ENCODE results near the gene KCNMA1. TPM values are rescaled to one million over a fixed set of nuclear protein-coding genes. Genes with fewer than 3 reads are reported as not detected.
"Not testable (repeated sequence)": the region's sequence is repeated elsewhere in the genome, so short reads cannot be mapped to it uniquely, and the experiment has no call there.

Gene KCNMA1
- total and polyA plus RNA-seq, 2 donors (not counting 1 experiment from before 2014, with no cell fraction given): 0.82 to 3.1 TPM

GRCh38 chr10:77520290-77520689 lies 117.3 kb downstream of the KCNMA1 start:
- Histone ChIP-seq H3K27me3 (replicated peaks in 1 of 4; ENCODE audit: control extremely low read depth in 1 of 4, control insufficient read depth in 3 of 4, insufficient read depth in 4 of 4, low read length in 3 of 4) (no peaks in the 10 kb centered on the region), H3K79me2 (ENCODE audit: control insufficient read depth, insufficient read depth, low read length) (no peaks in the 10 kb centered on the region), H3K4me2 (replicated peaks; ENCODE audit: low read depth, low read length, poor library complexity, severe bottlenecking) (no peak overlapping the region), H3K9me3 (ENCODE audit: control extremely low read depth in 1 of 3, control insufficient read depth in 2 of 3, insufficient read depth in 1 of 3, low read length in 2 of 3) (peaks cover 0 to 6% (median 0%) of the 10 kb centered on the region in 3 donors), H3K4me1 (ENCODE audit: control insufficient read depth in 2 of 2, insufficient read depth in 2 of 2, low read length in 2 of 2) (no peaks in the 10 kb centered on the region), H3K4me3 (ENCODE audit: control extremely low read depth in 1 of 5, extremely low read depth in 1 of 5, insufficient read depth in 1 of 5, low read depth in 2 of 5, low read length in 4 of 5) (no peak overlapping the region), H3K9ac (ENCODE audit: low read length) (no peak overlapping the region), H3K36me3 (replicated peaks in 1 of 2; ENCODE audit: control extremely low read depth in 1 of 2, control insufficient read depth in 1 of 2, extremely low read depth in 1 of 2, insufficient read depth in 2 of 2, low read length in 1 of 2) (no peaks in the 10 kb centered on the region), H3K27ac (ENCODE audit: low read length in 2 of 2) (no peak overlapping the region), H2AFZ (ENCODE audit: insufficient read depth, low read depth, low read length, poor library complexity, severe bottlenecking) (no peak overlapping the region), H4K20me1 (ENCODE audit: control insufficient read depth, insufficient read depth, low read length, poor library complexity, severe bottlenecking) (no peaks in the 10 kb centered on the region)
- ATAC-seq (ENCODE audit: low read depth) (no peak), DNase-seq (no peak)
- intact Hi-C loops (cut with micrococcal nuclease): no loop called here
- Mint-ChIP-seq H3K27me3 (peaks cover 8% of the 10 kb centered on the region), H3K9me3 (ENCODE audit: insufficient read depth) (no peaks in the 10 kb centered on the region), H3K27ac (no peak overlapping the region), H3K4me3 (no peak overlapping the region), H3K4me1 (no peaks in the 10 kb centered on the region)
- ChIA-PET POLR2A (no interaction called here), CTCF (no interaction called here)
- TF ChIP-seq CTCF (IDR thresholded peaks at IDR 0.05) (no peak), EZH2 (IDR thresholded peaks at IDR 0.05; ENCODE audit: borderline replicate concordance, insufficient read depth, low read depth, low read length, poor library complexity, severe bottlenecking) (no peak)
- WGBS (ENCODE audit: insufficient coverage): 83% methylated on average over 1 of the region's 1 CpG

- H3K9me3 ChIP-seq (ENCODE audit: control extremely low read depth in 1 of 3, control insufficient read depth in 2 of 3, insufficient read depth in 1 of 3, low read length in 2 of 3); CTCF ChIA-PET; H2AFZ ChIP-seq (ENCODE audit: insufficient read depth, low read depth, low read length, poor library complexity, severe bottlenecking); DNase-seq; H3K4me3 Mint-ChIP-seq; H4K20me1 ChIP-seq (ENCODE audit: control insufficient read depth, insufficient read depth, low read length, poor library complexity, severe bottlenecking); H3K27ac Mint-ChIP-seq; H3K9ac ChIP-seq (ENCODE audit: low read length); H3K4me3 ChIP-seq (ENCODE audit: control extremely low read depth in 1 of 5, extremely low read depth in 1 of 5, insufficient read depth in 1 of 5, low read depth in 2 of 5, low read length in 4 of 5); H3K27me3 Mint-ChIP-seq; H3K27me3 ChIP-seq (replicated peaks in 1 of 4; ENCODE audit: control extremely low read depth in 1 of 4, control insufficient read depth in 3 of 4, insufficient read depth in 4 of 4, low read length in 3 of 4); H3K4me1 ChIP-seq (ENCODE audit: control insufficient read depth in 2 of 2, insufficient read depth in 2 of 2, low read length in 2 of 2); H3K4me2 ChIP-seq (replicated peaks; ENCODE audit: low read depth, low read length, poor library complexity, severe bottlenecking); H3K27ac ChIP-seq (ENCODE audit: low read length in 2 of 2); H3K9me3 Mint-ChIP-seq (ENCODE audit: insufficient read depth); H3K36me3 ChIP-seq (replicated peaks in 1 of 2; ENCODE audit: control extremely low read depth in 1 of 2, control insufficient read depth in 1 of 2, extremely low read depth in 1 of 2, insufficient read depth in 2 of 2, low read length in 1 of 2); ATAC-seq (ENCODE audit: low read depth); POLR2A ChIA-PET; intact Hi-C loops (cut with micrococcal nuclease); H3K4me1 Mint-ChIP-seq; H3K79me2 ChIP-seq (ENCODE audit: control insufficient read depth, insufficient read depth, low read length): not testable (repeated sequence)
- 55% methylated on average over 2 of the region's 2 CpGs for WGBS (ENCODE audit: insufficient coverage)
These were observed 117.8 kb downstream of the KCNMA1 start for GRCh38 chr10:77519791-77520190.

Data from B cell (primary cell).